M059J (cell line): ENCODE measurements around the gene MOXD1. TPM values are rescaled to one million over a fixed set of nuclear protein-coding genes. Genes with fewer than 3 reads are reported as not detected.

Experiments used
- DNase-seq: peaks from one replicate; pipeline ENCODE4 v3.0.0-alpha.2; 2012; ENCODE audit warnings: low read depth
- total RNA-seq: library from RNA; depleted of rRNA; stranded (reverse); fragments of >200 nt; shearing (Covaris generic); gene quantifications from 2 replicates; pipeline ENCODE4 v1.2.3, GENCODE V29; 2014; rRNA removed

The MOXD1 gene
- 170 and 207 TPM in 2 replicates for total RNA-seq

GRCh38 chr6:132400883-132401617 is at the start of gene MOXD1:
MOXD1 (minus strand) TSS chr6:132401475; CDS start chr6:132401426, 49 bp downstream.
- peak; percentile 75 for DNase-seq

DNA sequence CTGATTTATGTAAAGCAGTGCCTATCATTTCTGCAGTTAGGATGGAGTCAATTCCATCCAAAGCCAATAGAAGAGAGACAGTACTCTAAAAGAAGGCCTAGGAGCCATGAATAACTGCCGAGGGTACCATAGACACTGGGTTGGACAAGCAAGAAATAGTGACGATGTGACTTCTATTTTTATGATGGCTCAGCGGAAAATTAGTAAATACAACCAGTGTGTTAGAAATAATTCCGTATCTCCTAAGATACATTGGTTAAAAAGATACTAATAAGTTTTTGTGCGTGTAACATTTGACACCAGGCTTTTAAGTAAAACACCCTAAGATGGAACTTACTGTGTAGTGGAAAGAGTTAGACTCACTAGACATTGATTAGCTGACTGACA is 45.6 kb upstream of the MOXD1 start:
- DNase-seq, result no peak

GRCh38 chr6:132446141-132446854 is 45.0 kb upstream of the MOXD1 start:
- DNase-seq, result peak; percentile 15

GRCh38 chr6:132445201-132445951 is 44.1 kb upstream of the MOXD1 start:
- DNase-seq, result peak; percentile 97

DNA sequence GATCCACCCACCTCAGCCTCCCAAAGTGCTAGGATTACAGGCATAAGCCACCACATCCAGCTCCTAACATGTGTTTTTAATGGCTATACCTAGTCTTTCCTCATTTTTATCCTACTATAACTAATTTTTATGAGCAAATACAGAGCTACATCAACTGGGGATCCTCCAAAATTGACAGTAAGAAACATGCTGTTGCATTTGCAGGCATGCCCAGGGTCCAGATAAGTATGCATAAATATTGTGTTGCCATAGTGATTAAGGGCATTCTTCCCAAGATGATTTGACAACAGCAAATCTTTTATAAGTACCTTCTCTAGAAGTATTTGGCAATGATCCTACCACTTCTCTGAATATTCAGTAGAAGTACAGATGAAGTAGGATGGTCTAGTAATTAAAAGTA is 41.9 kb upstream of the MOXD1 start:
- DNase-seq, result peak; percentile 85

- DNase-seq, result no peak
Measured at GRCh38 chr6:132430110-132430509, 28.8 kb upstream of the MOXD1 start.

GRCh38 chr6:132425176-132425575 is 23.9 kb upstream of the MOXD1 start:
- no peak for DNase-seq

DNA sequence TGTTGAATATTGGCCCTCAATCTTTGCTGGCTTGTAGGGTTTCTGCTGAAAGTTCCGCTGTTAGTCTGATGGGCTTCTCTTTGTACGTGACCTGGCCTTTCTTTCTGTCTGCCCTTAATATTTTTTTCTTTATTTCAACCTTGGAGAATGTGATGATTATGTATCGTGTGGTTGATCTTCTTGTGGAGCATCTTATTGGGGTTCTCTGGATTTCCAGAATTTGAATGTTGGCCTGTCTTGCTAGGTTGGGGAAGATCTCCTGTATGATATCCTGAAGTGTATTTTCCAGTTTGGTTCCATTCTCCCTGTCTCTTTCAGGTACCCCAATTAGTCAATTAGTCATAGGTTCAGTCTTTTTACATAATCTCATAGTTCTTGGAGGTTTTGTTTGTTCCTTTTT is 22.6 kb upstream of the MOXD1 start:
- no peak for DNase-seq

DNA sequence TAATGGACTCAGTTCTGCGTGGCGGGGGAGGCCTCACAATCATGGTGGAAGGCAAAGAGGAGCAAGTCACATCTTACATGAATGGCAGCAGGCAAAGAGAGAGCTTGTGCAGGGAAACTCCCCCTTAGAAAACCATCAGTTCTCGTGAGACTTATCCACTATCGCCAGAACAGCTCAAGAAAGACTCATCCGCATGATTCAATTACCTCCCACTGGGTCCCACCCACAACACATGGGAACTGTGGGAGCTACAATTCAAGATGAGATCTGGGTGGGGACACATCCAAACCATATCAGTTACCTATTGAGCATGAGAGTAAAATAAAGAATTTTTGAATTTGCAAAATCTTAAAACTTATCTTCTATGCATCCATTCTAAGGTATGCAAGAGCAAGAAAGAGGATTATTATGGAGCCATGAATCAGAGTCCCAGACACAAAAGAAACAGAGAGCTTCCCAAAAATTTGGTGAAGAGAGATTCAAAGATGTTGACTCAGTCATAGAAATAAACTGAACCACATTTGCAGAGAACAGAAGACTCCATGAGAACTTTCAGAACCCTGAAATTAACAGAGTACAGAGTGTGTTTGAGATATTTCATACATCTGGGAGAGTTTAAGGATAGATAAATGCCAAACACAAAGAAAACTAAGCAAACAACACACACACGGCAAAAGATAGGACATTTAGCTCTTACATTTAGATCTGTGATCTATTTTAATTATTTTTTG is 17.1 kb upstream of the MOXD1 start:
- DNase-seq, result no peak

DNA sequence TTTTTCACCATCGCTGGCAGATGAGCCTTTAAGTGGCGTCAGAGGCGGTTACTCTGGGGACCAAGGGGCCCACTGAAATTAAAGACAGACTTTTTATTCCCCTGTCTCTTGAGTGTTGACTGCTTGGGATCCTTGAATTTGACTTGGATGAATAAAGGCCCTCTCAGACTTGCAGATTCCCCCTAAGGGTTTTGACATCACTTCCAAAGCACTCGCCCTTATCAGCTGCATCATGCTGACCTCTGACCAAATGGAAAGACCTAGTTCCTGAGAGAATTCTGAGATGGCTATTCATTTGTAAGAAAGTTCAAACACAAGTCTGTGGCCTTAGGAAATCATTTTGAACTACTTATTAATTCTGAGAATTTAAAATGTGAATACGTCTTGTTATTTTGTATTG is 13.5 kb upstream of the MOXD1 start:
- peak; percentile 80 for DNase-seq

DNA sequence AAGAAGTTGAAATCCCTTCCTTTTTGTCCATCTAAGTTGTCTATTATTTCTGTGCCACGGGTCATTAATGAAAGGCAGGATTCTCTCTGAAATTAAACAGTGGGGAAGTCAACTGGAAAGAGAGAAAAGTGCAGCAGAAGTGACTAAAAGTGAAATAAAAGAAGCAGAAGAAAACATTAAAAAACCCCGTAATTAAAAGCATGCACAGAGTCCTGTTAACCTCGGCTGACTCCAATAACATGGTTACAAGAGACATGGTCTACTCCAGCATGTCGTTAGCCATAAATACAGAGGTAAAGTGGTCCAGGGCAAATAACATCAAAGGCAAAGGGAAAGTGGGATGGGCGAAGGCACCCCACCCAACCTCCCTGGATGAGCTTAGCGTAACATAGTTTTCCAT is 13.0 kb upstream of the MOXD1 start:
- DNase-seq, result no peak

DNA sequence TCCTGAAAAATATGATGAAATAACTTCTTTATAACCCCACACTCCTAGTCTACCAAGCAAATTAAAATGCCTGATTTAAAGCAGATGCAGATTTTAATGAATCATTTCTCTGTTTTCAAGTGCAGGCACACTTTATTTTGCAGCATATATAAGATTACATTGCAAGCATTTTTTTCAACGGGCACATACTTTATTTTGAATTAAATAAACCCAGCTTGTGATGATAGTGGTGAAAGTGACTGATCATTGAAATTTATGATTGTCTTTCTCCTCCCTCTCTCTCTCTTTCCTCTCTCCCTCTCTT is 12.2 kb upstream of the MOXD1 start:
- no peak for DNase-seq

- no peak for DNase-seq
Measured at GRCh38 chr6:132412656-132413498, 11.6 kb upstream of the MOXD1 start.

- no peak for DNase-seq
Measured at GRCh38 chr6:132411296-132411695, 10.0 kb upstream of the MOXD1 start.

DNA sequence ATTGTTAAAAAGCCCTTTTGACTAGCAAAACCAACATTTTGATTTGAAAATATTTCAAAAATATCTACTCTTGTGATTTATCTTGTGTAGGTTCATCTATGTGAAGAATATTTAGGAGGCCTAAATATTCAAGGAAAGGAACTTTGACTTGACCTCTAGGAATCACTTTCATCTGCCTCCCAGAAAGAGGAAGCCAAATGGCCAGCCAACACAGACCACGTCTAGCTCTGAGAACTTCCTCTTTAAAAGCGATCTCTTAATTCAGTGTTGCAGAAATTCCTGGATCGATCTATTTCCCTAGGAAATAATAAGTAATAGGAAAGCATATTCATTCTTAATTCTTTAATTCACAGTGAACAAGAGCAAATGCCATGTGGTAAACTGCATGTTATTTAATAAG is 9.6 kb upstream of the MOXD1 start:
- no peak for DNase-seq

DNA sequence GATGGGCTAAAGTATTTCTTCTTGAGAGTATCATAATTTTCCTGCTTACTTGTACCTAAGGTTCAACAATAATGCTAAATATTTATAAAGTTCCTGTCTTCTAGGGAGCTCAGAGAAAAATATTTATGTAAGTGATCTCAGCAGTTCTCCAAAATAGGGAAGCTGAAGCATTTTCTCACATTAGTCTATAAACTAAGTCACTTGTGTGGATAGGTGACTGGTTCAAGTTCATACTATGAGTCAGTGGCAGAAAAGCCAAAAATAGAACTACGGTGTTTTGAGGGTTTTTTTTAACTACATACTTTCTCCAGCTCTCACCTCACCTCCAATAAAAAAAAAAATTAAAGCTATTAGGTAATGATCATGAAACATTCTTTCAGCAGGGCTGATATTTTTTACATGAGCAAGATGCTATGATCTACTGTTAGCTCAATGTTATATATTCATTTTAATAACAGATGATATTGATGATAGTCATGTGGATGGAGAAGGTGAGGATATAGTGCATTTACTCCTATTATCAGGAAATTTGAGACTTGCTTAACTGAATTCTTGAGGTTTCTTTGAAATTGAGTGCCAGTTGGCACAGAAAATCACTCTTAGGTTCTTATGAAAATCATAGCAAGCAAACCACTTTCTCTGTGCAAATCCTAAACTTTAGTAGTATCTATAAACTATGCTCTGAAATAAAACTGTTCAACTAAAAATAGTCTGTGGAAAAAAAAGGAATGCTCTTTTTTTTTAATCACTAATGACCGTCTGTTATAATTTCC is 4.1 kb upstream of the MOXD1 start:
- peak; percentile 83 for DNase-seq

DNA sequence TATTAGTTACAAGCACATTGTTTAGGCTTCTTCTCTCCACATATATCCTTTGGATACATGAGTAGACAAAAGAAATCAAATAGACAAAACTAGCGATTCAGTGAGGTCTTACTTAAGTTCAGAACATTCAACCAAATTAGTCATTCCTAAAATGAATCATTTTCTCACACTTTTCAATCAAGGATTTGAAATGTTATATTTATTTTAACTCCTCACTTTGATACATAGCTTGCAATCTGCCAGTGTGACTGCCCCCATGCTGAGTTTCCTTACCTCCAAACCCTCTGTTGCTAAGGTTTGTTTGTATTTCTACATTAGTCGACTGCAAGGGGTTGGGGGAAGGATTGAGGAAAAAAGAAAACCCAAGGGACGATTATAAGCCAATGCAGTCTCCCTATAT is 3.5 kb upstream of the MOXD1 start:
- peak; percentile 74 for DNase-seq

DNA sequence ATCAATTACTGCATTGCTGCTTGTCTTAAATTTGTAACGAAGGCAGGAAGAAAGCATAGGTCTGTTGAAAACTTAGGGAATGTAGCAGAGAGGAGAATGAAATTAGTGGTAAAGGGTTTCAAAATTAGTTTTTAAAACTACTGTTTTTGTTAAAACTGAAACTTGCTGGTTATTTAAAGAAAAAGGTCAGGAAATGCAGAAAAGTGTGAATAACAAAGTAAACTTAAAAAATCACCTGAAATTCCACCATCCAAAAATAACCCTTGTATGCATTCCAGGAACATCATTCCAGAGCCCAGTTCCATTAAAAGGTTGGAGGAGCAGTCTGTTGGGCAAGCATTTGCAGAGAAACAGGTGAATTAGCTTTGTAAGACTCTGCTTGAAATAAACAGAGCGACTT is 3.1 kb upstream of the MOXD1 start:
- no peak for DNase-seq

DNA sequence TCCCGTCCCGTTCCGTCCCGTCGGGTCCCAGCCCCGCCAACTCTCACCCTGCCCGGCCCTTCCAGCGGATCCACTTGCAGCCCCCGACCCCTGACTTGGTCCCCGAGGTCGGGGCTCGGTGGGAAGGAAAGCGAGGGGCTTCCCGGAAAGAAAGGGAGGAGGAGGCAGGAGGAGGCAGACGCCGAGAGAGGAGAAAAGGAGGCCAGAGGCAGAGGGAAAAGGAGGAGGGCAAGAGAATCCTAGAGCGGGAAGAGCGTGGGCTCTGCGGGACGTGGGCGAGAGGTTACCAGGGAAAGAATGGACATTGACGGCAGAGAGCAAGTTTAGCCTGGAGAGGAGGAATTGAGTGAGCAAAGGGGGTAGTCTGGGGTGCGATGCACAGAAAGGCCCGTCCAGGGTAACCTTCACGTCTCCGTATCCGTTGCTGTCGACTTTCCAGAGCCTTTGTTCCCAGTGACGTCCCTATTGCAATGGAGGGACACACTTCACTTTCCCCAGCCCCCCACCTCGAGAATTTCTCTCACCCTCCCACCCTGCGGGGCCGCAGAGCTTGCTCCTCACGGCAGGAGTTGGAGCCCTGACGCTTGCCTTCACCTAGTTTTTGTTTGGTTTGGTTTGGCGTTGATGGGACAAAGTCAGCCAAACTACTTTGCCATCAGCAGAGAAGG is 477 bp upstream of the MOXD1 start:
- no peak for DNase-seq

DNA sequence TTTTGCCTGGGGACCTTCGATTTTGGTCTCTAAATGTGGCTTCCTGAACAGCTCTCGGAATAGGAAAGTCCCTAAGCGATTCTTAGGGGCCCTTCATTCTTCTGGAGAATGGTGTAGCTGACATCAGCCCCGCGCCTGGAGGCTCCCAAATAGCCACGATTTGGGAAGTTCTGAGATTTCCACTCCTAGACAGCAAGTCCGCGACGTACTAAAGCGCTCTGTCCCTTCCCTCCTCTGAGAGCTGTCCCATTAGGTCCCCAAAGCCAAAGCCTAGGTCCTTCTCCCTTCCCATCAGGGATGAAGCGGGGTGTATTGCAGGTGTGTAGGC is 756 bp downstream of the MOXD1 start:
- DNase-seq, result peak; percentile 66
